Measurements from ENCODE around the gene SPINK8.
"Not testable (repeated sequence)": the region's sequence is repeated elsewhere in the genome, so short reads cannot be mapped to it uniquely, and the experiment has no call there.

Gene SPINK8

DNA sequence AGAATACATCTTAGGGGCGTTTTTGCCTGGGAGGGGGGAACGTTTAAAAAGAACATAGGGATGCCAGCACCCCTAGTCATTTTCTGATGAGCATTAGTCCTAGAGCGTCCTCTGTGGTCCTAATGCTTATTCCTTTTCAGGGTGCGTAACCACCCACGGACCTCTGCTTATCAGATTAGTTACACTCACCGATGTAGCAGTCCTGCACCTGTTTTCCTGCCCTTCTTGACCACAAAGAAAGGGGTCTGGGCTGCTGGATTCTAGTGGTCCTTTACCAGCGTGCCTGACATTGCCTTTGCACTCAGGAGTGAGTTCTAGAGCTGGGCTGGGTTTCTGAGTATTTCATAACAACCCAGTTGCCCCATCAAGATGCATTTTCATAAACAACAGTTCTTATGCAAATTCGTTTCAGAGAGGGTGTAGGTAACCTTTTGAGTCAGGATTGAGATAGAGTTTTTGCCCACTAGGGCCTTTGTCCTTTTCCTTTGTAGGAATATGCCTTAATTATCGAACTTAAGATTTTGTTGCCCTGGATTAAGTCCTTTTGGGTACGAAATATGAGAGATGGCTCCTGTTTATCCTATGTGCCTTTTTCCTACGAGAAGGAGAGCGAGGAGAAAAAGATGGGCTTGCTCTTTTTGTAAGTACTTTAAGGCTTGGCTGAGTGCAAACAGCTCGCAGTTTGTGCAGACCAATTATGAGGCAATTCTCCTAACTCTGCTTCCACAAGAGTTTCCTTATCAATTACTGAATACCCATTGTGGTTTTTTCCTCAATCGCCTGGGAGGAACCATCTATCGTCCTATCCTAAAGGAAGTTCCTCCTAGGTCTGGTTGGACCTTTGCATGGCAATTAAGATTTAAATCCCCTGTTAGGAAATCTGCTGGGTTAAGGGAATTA lies at the start of gene SPINK8:
Gene SPINK8 (minus strand): TSS at position 316 of the 900 bp plus-strand sequence. CDS start 5,320 bp downstream, outside the sequence.
- DNase-seq (ENCODE audit: extremely low spot score); CTCF ChIA-PET; POLR2A ChIA-PET: not testable (repeated sequence)

DNA sequence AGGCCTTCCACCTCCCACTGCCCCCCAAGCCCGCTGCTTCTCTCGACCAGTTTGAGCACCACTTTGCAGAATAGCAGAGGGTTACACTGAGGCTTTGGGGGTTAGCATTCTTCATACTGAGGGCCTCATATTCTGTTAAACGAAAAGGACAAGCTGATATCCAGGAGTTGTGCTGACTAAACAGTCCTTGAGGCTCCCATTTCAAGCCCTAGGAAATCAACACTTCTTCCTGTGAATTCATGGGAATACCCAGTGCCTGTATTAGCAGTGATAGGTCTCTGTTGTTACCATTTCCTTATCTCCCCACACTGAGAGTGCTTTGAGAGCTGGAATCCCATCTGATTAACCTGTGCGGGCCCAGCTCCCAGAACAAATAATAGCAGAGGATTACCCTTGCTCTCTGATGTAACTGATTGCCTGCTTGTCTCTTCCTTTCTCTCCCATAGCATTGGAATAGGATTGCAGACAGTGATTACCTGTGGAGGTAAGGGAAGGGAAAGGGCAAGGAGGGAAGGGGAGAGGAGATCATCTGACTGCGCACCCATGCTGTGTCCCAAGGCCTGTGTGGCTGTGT lies 39.5 kb upstream of the SPINK8 start:
- TF ChIP-seq NFRKB (IDR thresholded peaks at IDR 0.05) (no peak), FOXM1 (IDR thresholded peaks at IDR 0.05; ENCODE audit: borderline replicate concordance) (no peak), ZNF384 (IDR thresholded peaks at IDR 0.05) (no peak), ELF4 (IDR thresholded peaks at IDR 0.05) (no peak), ARNT (IDR thresholded peaks at IDR 0.05) (no peak), FOXK2 (IDR thresholded peaks at IDR 0.05) (no peak), HDGF (IDR thresholded peaks at IDR 0.05; ENCODE audit: borderline replicate concordance) (no peak), FOXA1 (IDR thresholded peaks at IDR 0.05) (no peak), SUZ12 (IDR thresholded peaks at IDR 0.05) (no peak), BHLHE40 (IDR thresholded peaks at IDR 0.05; ENCODE audit: borderline replicate concordance) (no peak), LEF1 (IDR thresholded peaks at IDR 0.05; ENCODE audit: borderline replicate concordance) (no peak), SP1 (IDR thresholded peaks at IDR 0.05) (no peak), L3MBTL2 (conservative IDR thresholded peaks at IDR 0.05) (no peak), TARDBP (IDR thresholded peaks at IDR 0.05) (no peak)
- DNase-seq (ENCODE audit: extremely low spot score) = no peak
- POLR2A ChIA-PET = no interaction called here
- CTCF ChIA-PET = no interaction called here

DNA sequence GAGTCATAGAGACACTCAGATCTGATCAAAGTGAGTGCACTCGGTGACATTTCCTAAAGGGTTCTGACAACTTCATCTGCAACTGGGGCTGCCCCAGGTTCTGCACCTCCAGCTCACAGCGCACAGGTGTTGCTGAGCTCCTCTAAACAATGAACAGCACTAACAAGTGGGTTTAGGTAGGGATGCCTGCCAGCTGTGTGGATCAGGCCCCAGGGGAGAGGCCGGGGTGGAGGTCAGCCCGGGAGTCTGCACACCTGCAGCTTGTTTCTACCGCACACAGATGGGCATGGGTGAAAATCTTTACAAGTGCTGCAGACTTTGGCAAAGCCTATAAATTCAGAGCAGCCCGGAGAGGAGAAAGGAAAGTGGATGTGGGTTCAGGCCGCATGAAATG lies 38.9 kb upstream of the SPINK8 start:
- no peak for TF ChIP-seq FOXM1 (IDR thresholded peaks at IDR 0.05; ENCODE audit: borderline replicate concordance)
- ChIA-PET POLR2A (no interaction called here), CTCF (no interaction called here)
- DNase-seq (ENCODE audit: extremely low spot score) = no peak

DNA sequence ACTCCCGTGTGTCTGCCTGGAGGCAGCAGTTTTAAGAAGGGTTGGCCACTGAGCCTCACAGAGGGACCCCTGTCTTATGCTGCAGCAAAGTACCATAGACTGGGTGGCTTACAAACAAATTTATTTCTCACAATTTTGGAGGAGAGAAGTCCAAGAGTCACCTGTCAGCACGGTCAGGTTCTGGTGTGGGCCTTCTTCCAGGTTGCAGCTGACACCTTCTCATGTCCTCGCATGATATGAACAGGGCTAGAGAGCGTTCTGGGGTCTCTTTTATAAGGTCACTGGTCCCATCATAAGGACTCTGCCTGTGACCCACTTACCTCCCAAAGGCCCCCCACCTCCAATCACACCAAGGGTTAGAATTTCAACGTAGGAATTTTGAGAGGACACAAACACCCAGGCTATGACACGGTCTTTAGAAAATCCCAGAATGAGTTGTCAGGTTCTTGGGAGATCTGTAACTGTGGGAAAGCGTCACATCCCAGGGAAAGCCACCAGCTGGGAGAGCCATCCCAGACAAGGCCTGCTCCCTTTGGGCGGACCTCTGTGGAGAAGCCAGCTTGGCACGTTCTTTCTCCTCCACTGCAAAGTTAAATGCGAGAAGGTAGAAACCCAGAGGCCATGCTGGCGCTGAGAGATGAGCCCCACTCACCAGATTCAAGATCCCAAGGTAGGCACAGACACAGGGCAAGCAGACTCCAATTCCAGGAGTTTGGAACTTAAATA lies 38.4 kb upstream of the SPINK8 start, which contains the start of gene FBXW12:
Gene FBXW12 (plus strand): TSS at position 569 of the 726 bp plus-strand sequence. CDS start 549 bp downstream, outside the sequence.
- ChIA-PET CTCF (no interaction called here), POLR2A (no interaction called here)
- DNase-seq (ENCODE audit: extremely low spot score) = no peak
- TF ChIP-seq, protein P1, sequence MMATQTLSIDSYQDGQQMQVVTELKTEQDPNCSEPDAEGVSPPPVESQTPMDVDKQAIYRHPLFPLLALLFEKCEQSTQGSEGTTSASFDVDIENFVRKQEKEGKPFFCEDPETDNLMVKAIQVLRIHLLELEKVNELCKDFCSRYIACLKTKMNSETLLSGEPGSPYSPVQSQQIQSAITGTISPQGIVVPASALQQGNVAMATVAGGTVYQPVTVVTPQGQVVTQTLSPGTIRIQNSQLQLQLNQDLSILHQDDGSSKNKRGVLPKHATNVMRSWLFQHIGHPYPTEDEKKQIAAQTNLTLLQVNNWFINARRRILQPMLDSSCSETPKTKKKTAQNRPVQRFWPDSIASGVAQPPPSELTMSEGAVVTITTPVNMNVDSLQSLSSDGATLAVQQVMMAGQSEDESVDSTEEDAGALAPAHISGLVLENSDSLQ (IDR thresholded peaks at IDR 0.05) = no peak

DNA sequence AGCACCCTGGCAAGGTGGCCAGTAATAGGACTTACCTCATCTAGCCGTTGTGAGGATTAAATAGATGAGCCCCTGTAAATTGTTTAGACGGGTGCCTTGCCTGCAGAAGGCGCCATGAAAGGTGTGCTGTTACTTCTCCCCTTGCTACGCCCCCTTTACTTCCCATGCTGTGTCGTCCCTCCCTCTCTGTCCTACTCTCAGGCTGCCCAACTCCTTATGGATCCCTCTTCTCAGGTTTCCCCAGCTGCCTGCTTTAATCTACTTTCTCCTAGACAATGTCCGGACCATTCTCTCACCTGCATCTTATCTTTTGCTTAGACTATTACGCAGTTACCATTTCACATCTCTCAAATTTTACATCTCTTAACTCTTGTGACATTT lies 36.9 kb upstream of the SPINK8 start:
- ChIA-PET CTCF (no interaction called here), POLR2A (no interaction called here)
- DNase-seq (ENCODE audit: extremely low spot score) = no peak
- TF ChIP-seq NFRKB (IDR thresholded peaks at IDR 0.05) (no peak), L3MBTL2 (conservative IDR thresholded peaks at IDR 0.05) (no peak), SUZ12 (IDR thresholded peaks at IDR 0.05) (no peak), SP1 (IDR thresholded peaks at IDR 0.05) (no peak), FOXM1 (IDR thresholded peaks at IDR 0.05; ENCODE audit: borderline replicate concordance) (no peak), ZNF384 (IDR thresholded peaks at IDR 0.05) (no peak), FOXA1 (IDR thresholded peaks at IDR 0.05) (no peak)
- TF ChIP-seq, protein P1 (IDR thresholded peaks at IDR 0.05) = no peak

DNA sequence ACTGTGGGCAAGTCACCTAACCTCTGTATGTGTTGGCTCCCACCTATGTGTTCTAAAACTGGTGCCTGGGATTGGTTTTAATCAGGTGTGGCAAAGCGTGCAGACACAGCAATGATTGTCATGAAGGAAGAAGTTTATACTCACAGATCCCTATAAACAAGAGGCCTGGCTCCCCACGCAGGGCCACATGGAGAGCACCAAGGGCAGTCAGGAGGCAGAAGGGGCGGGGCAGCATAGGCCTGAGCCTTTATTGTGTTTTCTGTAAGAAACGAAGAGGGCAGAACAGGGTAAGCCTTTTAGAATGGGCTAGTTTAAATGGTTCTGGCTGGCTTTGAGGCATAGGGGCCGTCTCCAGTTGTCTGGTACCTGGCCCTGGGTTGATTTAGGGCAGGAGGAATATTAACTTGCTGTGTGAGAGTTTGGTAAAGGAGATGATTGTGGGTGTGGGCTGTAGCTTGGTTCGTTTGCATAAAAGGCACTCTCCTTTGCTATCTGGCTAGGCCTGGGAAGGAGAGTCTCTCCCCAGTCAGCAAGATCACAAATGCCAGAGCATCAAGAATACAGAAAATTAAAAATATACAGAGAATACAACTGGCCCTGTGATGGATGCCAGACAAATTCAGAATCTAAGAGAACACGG lies 36.4 kb upstream of the SPINK8 start:
- DNase-seq (ENCODE audit: extremely low spot score) = no peak
- POLR2A ChIA-PET = no interaction called here
- CTCF ChIA-PET = no interaction called here
- peak; percentile 31; the same call in 1 of the 2 replicates for TF ChIP-seq L3MBTL2 (conservative IDR thresholded peaks at IDR 0.05)
- TF ChIP-seq FOXK2 (IDR thresholded peaks at IDR 0.05) = no peak
- no peak for TF ChIP-seq HDGF (IDR thresholded peaks at IDR 0.05; ENCODE audit: borderline replicate concordance)
- no peak for TF ChIP-seq CTBP1 (IDR thresholded peaks at IDR 0.05; ENCODE audit: borderline replicate concordance)

DNA sequence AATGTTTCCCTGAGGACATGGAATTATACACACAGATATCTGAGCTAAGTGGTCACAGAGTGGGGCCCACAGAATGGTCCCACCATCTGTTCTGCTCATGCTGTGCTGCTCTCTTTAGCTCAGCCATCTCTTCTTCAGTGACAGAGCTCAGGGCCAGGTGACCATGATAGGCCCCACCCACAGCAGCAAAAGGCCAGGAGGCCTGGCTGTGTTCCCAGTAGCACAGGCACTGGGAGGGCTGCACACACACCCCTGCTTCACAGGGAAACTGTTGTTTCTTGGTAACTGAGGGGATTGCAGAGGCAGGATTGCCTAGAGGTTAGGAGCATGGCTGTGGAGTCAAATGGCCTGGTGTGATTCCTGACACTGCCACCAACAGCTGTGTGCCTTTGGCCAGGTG lies 33.7 kb upstream of the SPINK8 start:
- CTCF ChIA-PET = no interaction called here
- DNase-seq (ENCODE audit: extremely low spot score) = no peak
- TF ChIP-seq SP1 (IDR thresholded peaks at IDR 0.05) (no peak), BHLHE40 (IDR thresholded peaks at IDR 0.05; ENCODE audit: borderline replicate concordance) (no peak), CTBP1 (IDR thresholded peaks at IDR 0.05; ENCODE audit: borderline replicate concordance) (no peak)
- TF ChIP-seq, protein P1 (IDR thresholded peaks at IDR 0.05) = no peak
- POLR2A ChIA-PET = interaction anchor here (0.8 kb wide), 1 partner anchor 73 kb away, joined by 3 read pairs; no protein-coding TSS in a partner anchor

Data from HEK293T (cell line).